ENCODE measurements around the gene WNK4.

WNK4 gene

DNA sequence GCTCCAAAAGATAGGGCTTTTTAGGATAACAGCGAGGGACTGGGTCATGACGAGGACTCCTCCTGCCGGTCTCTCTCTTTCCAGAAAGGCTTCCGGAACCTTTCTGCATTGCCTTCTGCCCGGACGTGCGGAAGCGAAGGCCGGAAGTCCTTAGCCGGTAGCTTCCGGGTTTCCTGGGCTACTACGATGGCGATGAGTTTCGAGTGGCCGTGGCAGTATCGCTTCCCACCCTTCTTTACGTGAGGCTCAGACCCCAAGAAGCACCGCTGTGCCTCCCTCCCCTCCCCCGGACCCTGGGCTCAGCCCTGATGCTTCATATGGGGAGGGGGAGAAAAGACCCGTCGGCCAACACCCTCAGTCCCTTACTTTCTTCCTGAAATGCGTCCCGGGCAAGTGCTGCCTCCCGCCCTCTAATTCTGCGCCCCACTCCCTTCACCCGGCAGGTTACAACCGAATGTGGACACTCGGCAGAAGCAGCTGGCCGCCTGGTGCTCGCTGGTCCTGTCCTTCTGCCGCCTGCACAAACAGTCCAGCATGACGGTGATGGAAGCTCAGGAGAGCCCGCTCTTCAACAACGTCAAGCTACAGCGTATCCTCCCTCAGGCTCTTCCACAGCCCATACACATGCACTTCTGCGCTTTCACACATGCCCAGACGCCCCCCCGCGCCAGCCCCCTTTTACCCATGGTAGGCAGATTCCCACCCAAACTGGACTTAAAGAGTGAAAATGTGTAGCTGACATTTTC is 6.9 kb upstream of the WNK4 start, which contains the start of gene VPS25:
TSS of gene VPS25 (plus strand) at position 160 of the 746 bp plus-strand sequence. CDS start at position 187, 27 bp downstream.
- DNase-seq = peak; percentile 55

DNA sequence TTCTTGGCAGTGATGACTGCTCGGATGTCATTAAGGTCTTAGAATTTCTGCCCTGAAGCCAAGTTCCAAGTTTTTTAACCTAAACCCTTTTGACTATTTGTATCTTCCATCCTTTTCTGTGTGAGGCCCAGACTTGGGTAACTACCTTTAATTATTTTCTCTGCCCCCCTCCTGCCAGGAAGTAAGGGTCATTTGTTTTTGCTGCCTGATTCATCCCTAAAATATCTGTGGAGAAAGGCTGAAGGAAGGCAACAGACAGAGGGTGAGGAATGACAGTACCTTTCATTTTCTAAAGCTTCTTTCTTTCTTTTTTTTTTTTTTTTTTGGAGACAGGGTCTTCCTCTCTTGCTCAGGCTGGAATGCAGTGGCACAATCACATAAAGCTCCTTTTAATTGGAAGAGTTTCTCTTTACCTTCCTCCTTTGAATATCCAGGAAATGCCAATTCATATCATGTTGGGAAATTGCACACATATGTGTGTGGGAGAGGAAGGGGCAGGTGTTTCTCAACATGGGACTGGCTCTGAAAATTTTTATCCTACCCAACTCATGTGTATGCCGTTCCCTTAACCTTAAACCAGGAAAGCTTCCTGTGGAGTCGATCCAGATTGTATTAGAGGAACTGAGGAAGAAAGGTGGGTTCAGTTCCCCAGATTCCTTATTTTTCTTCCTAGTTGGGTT is 6.2 kb upstream of the WNK4 start:
- DNase-seq = no peak

DNA sequence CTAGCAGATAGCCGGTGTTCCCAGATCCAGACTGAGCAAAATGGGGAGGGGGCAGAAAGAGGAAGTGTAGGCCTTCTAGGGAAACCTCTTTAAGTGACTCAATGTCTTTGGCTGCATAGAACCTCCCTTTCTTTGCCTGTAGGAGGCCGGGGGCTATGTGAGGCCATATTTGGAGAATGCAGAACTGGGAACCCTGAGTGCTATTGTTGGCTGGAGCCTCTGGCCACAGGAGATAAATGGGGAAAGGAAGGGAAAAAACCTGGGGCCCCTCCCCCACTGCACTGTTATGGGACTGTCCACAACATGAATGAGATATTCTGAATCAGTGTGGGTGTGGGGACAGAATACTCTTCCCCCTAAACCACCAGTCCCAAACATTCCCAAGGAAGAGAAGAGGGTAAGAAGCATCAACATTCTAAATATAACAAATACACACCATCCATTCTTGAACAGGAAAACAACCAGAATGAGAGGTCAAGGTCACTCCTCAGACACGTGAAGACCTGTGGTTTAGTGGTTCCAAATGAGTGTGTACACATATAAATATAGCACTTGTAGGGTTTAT is 4.8 kb upstream of the WNK4 start:
- no peak for DNase-seq

DNA sequence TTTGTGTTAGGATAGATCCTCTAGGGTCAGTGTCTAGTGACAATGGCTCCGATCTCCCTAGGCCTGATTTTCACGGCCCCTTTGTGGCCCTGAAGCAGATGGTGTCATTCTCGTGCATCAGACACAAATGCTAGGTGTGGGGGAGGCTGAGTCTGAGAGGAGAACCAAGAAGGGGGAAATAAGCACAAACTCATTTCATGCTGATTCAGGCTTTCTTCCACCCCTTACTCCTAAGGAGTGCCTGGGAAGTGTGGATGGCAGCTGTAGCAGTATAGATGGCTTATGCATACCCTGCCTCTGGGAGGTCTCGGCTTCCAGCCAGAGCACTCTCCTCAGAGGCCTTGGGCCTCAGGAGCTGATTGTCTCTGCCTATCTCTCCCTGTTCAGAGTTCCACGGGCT is 1.8 kb upstream of the WNK4 start:
- DNase-seq = no peak

DNA sequence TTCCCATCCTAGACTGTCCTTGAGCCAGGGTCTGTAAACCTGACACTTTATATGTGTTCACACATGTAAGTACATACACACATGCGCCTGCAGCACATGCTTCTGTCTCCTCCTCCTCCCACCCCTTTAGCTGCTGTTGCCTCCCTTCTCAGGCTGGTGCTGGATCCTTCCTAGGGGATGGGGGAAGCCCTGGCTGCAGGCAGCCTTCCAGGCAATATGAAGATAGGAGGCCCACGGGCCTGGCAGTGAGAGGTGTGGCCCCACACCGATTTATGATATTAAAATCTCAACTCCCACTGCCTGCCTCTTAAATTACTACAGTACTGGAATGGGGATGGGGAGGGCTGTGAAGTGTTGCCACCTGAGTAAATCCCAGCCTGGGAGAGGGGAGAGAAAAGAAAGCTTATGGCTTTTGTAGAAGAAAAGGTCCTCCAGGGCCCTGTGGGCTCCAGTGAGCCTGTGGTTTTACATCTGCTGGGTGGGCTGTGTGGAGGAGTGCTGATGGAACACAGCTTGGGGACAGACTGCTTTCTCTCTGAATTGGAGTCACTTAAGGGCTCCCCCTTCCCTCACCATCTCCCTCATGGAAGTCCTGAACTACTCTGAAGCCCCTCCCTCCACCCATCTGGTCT is 990 bp upstream of the WNK4 start:
- DNase-seq = no peak

DNA sequence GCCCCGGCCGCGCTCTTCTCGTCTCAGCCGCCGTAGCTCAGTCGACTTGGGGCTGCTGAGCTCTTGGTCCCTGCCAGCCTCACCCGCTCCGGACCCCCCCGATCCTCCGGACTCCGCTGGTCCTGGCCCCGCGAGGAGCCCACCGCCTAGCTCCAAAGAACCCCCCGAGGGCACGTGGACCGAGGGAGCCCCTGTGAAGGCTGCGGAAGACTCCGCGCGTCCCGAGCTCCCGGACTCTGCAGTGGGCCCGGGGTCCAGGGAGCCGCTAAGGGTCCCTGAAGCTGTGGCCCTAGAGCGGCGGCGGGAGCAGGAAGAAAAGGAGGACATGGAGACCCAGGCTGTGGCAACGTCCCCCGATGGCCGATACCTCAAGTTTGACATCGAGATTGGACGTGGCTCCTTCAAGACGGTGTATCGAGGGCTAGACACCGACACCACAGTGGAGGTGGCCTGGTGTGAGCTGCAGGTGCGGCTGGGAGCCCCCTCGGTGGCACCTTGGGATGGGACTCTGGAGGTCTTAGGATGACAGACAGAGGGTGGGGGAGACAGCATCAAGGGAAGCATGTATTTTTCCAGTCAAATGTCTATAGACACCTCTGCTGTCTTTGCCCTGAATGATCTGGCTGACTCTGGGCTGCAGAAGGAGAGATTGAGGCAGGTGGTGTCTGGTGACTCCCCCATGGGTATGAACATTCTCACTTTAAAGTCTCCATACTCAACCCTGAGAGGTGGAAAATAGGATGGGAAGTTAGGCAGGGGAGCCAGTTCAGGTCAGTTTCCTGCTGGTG is 635 bp downstream of the WNK4 start:
- no peak for DNase-seq

DNA sequence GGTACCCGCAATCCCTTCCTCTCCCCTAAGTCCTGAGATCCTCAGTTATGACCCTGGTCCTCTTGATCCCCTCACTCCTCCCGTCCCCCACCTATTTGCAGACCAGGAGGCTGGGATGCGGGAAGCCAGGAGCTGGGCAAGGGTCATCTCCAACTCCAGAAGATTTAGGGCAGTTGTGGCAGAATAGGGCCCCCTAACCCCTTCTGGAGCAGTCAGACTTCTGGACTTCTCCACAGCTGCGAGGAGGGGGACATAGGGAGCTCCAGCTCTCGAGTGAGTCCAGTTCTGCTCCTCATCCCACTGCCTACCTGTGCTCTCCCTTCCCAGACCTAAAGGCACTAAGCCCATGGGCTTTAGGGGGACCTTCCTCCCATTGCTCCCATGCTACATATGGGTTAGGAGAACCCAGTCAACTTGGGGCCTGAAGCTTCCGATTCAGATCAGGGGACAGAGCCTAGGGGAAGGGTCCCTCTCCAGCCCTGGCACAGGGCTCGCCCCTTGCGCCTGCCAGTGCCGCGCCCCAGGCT is 1.3 kb downstream of the WNK4 start:
- no peak for DNase-seq

DNA sequence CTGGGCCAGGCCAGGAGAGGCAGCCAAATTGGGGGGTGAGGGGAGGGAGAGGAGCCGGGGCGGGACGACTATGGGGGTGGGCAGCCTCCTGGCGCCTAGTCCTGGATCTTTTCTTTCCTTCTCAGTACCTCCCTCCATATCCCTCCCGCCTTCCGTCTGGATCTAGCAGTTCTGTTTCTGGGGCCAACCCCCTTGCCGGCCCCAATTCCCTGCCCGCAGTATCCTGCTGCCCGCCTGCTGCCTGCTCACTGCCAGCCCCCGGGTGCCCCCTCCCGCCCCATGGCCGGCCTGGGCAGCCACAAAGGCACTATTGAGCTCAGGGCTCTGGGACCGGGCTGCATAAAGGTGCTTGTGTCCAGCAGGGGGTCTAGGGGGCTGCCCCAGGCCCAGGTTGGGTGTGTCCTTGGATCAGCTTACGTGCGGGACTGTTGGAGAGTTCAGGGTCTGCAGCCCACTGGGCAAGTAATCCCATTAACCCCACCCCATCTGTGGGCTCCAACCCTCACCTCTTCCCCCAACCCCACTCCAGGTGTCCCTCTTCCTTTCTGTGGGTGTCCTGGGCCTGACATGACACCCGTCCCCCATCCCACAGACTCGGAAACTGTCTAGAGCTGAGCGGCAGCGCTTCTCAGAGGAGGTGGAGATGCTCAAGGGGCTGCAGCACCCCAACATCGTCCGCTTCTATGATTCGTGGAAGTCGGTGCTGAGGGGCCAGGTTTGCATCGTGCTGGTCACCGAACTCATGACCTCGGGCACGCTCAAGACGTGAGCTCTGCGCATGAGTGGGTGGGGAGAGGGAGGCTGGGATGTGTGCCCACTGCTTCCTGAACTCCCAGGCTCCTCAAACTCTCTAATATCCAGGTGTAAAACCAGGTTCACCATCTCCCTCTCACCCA is 2.0 kb downstream of the WNK4 start:
- no peak for DNase-seq

DNA sequence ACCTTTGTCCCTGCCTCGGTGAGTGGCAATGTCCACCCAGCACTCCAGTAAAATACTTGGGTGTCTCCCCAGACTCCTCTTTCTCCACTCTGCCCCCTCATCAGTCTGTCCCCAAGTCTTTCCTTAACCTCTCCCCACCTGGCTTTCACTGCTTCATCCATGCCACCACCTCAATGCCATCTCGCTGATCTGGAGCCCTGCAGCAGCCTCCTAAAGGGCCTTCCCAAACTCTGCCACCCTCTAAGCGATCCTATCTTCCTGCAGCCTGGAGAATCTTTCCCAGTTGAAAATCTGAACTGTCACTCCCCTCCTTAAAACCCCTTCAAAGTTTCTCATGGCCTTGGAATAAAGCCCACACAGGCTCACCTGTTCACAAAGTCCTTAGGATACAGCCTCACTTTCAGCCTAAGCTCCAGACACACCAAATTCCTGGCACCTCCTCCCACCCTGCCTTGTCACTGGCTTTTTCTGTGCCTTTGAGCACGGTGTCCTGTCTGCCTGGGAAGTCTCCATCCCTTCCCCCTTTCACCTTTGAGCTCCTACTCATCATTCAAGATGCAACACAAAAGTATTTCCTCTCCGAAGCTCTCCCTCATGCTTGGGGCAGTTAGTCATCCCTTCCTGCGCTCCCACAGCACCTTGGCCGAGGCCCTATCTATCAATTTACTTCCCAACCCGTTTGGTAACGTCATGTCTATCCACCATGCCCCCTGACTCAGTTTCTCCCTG is 2.8 kb downstream of the WNK4 start:
- no peak for DNase-seq

DNA sequence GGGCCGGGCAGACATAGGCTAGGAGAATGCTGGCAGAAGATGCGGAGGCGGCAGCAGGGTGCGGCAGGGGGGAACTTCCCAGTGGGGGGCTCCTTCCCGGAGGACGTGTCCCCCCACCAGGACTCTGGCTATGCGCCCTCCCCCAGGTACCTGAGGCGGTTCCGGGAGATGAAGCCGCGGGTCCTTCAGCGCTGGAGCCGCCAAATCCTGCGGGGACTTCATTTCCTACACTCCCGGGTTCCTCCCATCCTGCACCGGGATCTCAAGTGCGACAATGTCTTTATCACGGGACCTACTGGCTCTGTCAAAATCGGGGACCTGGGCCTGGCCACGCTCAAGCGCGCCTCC is 3.4 kb downstream of the WNK4 start:
- no peak for DNase-seq

DNA sequence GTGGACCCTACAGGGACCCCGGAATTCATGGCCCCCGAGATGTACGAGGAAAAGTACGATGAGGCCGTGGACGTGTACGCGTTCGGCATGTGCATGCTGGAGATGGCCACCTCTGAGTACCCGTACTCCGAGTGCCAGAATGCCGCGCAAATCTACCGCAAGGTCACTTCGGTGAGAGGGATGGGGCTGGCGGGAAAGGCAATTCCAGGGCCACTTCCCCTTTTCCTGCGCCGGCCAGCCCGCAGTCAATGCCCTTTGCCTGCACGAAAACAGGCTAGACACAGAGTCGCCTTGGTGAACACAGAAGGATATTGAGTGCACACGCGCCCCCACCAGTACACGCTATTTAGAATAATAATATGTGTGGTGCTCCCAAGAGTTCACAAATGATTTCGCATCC is 4.0 kb downstream of the WNK4 start:
- no peak for DNase-seq

DNA sequence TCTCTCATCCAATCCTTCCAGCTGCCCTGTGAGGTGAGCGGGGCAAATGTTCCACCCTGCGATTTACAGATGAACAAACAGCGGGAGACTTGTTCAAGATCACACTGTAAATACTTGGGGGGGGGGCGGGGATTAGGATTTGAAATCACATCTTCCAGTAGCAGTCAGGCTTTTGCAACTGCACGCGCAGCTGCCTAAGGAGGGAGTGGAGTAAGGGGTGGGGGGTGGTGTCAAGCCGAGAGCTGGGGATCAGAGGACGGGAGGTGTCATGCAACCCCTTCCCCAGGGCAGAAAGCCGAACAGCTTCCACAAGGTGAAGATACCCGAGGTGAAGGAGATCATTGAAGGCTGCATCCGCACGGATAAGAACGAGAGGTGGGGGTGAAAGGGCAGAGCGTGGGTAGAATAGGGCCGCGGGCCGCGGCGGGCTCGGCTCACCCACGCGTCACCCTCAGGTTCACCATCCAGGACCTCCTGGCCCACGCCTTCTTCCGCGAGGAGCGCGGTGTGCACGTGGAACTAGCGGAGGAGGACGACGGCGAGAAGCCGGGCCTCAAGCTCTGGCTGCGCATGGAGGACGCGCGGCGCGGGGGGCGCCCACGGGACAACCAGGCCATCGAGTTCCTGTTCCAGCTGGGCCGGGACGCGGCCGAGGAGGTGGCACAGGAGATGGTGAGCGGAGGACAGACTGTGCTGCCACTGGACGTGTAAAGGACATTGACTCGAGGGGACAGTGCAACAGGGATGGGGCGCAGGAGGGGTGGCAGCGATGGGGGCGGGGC is 4.6 kb downstream of the WNK4 start:
- no peak for DNase-seq

DNA sequence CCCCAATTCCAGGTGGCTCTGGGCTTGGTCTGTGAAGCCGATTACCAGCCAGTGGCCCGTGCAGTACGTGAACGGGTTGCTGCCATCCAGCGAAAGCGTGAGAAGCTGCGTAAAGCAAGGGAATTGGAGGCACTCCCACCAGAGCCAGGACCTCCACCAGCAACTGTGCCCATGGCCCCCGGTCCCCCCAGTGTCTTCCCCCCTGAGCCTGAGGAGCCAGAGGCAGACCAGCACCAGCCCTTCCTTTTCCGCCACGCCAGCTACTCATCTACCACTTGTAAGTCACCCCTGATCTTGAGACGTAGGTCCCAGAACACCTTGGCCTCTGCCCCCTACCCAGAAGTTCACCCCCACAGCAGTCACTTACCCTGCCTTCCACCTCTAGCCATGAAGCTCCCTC is 6.9 kb downstream of the WNK4 start:
- DNase-seq = no peak

DNA sequence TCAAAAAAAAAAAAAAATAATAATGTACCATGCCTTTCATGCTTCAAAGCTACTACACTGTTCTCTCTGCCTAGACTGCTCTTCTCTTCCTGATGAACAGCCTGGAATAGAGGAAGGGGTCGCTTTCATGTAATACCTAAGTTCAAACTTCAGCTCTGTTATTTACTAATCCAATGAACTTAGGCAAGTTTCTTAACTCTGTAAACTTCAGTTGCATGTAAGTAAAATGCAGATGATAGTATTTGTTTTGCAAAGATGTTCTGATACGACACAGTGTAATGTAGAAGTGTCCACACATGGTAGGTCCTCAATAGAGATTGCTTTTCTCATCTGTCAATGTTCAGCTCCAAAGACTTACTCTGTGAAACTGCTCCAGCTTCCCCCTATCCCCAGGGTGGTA is 11.5 kb downstream of the WNK4 start:
- DNase-seq = no peak

DNA sequence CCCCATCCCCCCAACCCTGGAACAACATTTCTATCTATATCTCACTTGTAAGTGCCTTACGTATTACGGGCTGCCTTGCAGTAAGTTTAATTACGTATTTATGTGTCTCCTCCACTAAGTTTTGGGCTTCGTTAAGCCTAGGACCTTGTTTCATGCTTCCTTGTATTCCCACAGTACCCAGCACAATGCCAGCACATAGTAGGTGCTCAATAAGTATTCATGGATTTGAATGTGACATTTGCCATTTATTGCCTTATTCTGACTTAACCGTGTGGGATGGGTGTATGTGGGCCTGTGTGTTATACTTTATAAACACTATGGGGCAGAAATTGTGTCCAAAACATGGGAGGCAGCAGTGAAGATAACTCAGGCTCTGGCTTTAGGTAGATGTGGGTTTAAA is 12.1 kb downstream of the WNK4 start:
- DNase-seq = no peak

DNA sequence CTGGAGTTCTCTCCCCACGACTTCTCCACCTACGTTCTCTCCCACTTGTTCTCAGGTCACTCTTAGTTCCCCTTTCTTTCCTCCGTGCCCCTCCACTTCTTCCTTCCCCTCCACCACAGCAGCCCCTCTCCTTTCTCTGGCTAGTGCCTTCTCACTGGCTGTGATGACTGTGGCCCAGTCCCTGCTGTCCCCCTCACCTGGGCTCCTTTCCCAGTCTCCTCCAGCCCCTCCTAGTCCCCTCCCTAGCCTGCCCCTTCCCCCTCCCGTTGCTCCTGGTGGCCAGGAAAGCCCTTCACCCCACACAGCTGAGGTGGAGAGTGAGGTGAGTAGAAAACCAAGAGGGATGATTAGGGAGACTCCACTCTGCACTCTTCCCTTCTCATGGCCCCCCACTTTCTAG is 14.7 kb downstream of the WNK4 start:
- DNase-seq = no peak

DNA sequence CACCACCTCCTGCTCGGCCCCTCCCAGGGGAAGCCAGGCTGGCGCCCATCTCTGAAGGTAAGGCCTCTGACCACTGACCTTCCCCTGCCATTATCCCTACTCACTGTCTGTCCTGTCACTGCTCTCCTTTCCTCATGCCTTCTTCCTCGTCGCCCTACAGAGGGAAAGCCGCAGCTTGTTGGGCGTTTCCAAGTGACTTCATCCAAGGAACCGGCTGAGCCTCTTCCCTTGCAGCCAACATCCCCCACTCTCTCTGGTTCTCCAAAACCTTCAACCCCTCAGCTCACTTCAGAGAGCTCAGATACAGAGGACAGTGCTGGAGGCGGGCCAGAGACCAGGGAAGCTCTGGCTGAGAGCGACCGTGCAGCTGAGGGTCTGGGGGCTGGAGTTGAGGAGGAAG is 15.1 kb downstream of the WNK4 start:
- DNase-seq = no peak

DNA sequence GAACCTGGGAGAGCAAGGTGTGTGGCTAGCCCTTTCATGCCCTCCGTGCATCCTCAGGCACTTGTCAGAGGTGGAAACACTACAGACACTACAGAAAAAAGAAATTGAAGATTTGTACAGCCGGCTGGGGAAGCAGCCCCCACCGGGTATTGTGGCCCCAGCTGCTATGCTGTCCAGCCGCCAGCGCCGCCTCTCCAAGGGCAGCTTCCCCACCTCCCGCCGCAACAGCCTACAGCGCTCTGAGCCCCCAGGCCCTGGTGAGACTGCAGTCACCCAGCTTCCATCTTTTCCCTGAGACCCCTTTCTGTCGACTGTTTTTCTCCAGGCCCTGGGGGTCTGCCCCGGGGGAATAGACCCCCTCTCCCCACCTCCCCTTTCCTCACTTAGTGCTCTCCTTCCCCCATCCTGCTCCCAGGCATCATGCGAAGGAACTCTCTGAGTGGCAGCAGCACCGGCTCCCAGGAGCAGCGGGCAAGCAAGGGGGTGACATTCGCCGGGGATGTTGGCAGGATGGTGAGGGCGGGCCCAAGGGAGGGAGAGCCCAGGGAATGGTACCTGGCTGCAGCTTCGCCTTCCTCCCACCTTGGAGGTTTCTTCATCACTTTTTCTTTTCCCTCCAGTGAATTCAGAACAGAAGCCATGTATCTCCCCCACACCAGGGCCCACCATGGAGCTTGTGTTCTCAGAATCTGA is 15.8 kb downstream of the WNK4 start:
- DNase-seq = no peak
